ENCODE results near the gene DRGX. TPM values are rescaled to one million over a fixed set of nuclear protein-coding genes. Genes with fewer than 3 reads are reported as not detected.

The DRGX gene
- total and polyA plus RNA-seq, 7 donors, result 0.04 TPM; not detected in 6

DNA sequence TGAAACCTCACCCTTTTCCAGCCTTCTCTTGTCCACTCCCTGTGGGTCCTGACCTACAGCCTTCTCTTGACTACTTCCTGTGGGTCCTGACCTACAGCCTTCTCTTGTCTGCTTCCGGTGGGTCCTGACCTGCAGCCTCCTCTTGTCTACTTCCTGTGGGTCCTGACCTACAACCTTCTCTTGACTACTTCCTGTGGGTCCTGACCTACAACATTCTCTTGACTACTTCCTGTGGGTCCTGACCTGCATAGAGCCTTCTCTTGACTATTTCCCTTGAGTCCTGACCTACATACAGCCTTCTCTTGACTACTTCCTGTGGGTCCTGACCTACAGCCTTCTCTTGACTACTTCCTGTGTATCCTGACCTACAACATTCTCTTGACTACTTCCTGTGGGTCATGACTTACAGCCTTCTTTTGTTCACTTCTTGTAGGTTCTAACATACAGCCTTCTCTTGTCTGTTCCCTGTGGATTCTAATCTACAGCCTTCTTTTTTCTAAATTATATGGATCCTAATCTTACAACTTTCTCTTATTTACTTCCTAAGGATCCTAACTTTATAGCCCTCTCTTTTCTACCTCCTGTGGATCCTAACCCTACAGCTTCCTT, 60.4 kb downstream of the DRGX start:
- H3K36me3 ChIP-seq (ENCODE audit: insufficient read depth in 1 of 2, low read depth in 1 of 2), result no peaks in the 10 kb centered on the region
- TF ChIP-seq, protein P1, sequence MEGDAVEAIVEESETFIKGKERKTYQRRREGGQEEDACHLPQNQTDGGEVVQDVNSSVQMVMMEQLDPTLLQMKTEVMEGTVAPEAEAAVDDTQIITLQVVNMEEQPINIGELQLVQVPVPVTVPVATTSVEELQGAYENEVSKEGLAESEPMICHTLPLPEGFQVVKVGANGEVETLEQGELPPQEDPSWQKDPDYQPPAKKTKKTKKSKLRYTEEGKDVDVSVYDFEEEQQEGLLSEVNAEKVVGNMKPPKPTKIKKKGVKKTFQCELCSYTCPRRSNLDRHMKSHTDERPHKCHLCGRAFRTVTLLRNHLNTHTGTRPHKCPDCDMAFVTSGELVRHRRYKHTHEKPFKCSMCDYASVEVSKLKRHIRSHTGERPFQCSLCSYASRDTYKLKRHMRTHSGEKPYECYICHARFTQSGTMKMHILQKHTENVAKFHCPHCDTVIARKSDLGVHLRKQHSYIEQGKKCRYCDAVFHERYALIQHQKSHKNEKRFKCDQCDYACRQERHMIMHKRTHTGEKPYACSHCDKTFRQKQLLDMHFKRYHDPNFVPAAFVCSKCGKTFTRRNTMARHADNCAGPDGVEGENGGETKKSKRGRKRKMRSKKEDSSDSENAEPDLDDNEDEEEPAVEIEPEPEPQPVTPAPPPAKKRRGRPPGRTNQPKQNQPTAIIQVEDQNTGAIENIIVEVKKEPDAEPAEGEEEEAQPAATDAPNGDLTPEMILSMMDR (IDR thresholded peaks at IDR 0.05), result no peak
- no peak overlapping the region for H3K27ac ChIP-seq
- WGBS, 3 donors, result 53 to 68% (median 61%) methylated on average over 1 of the region's 1 CpG
- H3K4me1 ChIP-seq, result no peaks in the 10 kb centered on the region
- ATAC-seq, result no peak
- H3K9me3 ChIP-seq, result no peaks in the 10 kb centered on the region
- no peak for DNase-seq
- no peak overlapping the region for H3K4me3 ChIP-seq
- no peaks in the 10 kb centered on the region for H3K27me3 ChIP-seq (ENCODE audit: insufficient read depth in 3 of 3, low read length in 2 of 3)
- intact Hi-C loops (cut with DNase I), result no loop called here

DNA sequence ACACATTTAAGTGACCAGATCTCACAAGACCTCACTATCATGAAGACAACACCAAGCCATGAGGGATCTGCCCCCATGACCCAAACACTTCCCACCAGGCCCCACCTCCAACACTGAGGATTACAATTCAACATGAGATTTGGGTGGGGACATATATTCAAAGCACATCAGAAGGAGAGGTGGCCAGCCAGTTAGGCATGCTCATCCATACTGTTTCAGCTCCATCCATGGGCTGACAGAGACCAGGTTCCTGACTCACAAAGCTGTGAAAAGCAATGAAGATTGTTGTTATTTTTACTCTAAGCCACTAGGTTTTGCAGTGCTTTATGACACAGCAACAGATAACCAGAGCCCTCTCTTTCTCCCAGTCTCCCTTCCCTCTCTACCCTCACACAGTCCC, 60.9 kb downstream of the DRGX start:
- H3K27ac ChIP-seq, result no peak overlapping the region
- DNase-seq (no peak), ATAC-seq (no peak)
- TF ChIP-seq, protein P1 (IDR thresholded peaks at IDR 0.05), result no peak
- H3K36me3 ChIP-seq (ENCODE audit: insufficient read depth in 1 of 2, low read depth in 1 of 2), result no peaks in the 10 kb centered on the region
- no peaks in the 10 kb centered on the region for H3K9me3 ChIP-seq
- no peaks in the 10 kb centered on the region for H3K27me3 ChIP-seq (ENCODE audit: insufficient read depth in 3 of 3, low read length in 2 of 3)
- intact Hi-C loops (cut with DNase I), result no loop called here
- no peaks in the 10 kb centered on the region for H3K4me1 ChIP-seq
- H3K4me3 ChIP-seq, result no peak overlapping the region

DNA sequence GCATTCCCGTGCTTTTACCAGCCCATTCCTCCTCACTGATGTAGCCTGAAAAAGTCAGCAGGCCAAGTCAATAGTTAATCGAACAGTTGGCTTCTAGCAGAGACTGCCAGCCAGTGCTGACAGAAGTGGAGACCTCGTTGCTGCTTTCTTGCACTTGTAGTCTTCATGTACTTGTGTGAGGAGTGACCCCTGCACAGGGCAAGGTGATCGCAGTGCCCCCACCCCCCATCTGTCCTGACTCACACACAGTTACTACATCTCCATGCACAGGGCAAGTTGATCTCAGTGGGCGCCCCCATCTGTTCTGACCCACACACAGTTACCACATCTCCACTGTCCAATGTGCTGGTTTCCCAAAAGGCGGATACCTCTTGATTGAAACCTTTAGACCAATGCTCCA, 62.7 kb downstream of the DRGX start:
- Histone ChIP-seq H3K27ac (no peak overlapping the region), H3K27me3 (ENCODE audit: insufficient read depth in 3 of 3, low read length in 2 of 3) (no peaks in the 10 kb centered on the region), H3K4me3 (no peak overlapping the region), H3K4me1 (no peaks in the 10 kb centered on the region), H3K36me3 (ENCODE audit: insufficient read depth in 1 of 2, low read depth in 1 of 2) (no peaks in the 10 kb centered on the region), H3K9me3 (no peaks in the 10 kb centered on the region)
- intact Hi-C loops (cut with DNase I), result no loop called here
- no peak for DNase-seq
- TF ChIP-seq, protein P1 (IDR thresholded peaks at IDR 0.05), result no peak
- peak; percentile 31 to 56 (median 39) for ATAC-seq
- 77 to 88% (median 84%) methylated on average over 6 of the region's 6 CpGs for WGBS, 3 donors

DNA sequence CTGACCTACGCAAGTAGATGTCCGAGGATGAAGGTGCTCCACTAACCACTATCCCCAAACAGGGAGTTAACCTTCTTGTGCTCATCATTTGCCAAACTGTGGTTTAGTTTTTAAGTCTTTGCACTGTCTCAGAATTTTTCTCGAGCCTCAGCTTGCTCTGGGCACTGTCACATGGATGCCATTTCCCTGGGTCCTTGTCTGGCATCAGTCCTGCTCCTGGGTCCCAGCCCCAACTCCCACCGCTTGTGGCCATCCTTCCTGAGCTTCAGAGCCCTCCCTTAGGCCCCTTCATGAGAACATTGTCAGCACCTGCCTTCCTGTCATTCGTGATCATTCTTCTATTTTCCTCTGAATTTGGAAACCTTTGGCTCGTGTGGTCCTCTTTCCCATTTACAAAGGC, 63.1 kb downstream of the DRGX start:
- Histone ChIP-seq H3K9me3 (no peaks in the 10 kb centered on the region), H3K27me3 (ENCODE audit: insufficient read depth in 3 of 3, low read length in 2 of 3) (no peaks in the 10 kb centered on the region), H3K4me3 (no peak overlapping the region), H3K27ac (no peak overlapping the region), H3K36me3 (ENCODE audit: insufficient read depth in 1 of 2, low read depth in 1 of 2) (no peaks in the 10 kb centered on the region), H3K4me1 (no peaks in the 10 kb centered on the region)
- WGBS, 3 donors, result 75 to 81% (median 77%) methylated on average over 6 of the region's 6 CpGs
- ATAC-seq, result peak in 1 of 4 donors; percentile 3
- intact Hi-C loops (cut with DNase I), result no loop called here
- TF ChIP-seq, protein P1 (IDR thresholded peaks at IDR 0.05), result no peak
- no peak for DNase-seq

DNA sequence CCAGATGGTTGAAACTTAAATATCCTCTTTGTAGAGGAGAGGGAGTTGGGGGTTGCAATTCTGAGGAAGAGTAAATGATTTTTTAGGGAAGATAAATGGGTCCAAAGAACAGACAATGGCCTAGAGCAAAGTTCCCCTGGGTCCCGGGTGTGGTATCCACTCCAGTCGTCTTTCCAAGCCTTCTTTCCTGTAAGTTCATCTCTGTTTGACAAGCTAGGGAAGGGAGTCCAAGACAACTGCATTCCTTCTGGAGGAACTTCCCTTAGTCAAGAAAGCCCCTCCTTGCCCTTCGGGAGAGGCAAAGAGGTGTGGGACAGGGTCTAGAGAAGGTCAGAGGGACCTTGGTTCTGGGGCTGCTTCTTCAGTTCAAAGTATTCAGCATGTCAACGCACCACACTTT, 63.6 kb downstream of the DRGX start:
- DNase-seq (no peak), ATAC-seq (peak in 1 of 4 donors; percentile 9)
- H3K4me1 ChIP-seq, result no peaks in the 10 kb centered on the region
- TF ChIP-seq, protein P1 (IDR thresholded peaks at IDR 0.05), result no peak
- H3K36me3 ChIP-seq (ENCODE audit: insufficient read depth in 1 of 2, low read depth in 1 of 2), result peaks cover 0 to 3% of the 10 kb centered on the region in 2 donors
- H3K4me3 ChIP-seq, result no peak overlapping the region
- intact Hi-C loops (cut with DNase I), result no loop called here
- H3K9me3 ChIP-seq, result no peaks in the 10 kb centered on the region
- H3K27ac ChIP-seq, result no peak overlapping the region
- H3K27me3 ChIP-seq (ENCODE audit: insufficient read depth in 3 of 3, low read length in 2 of 3), result no peaks in the 10 kb centered on the region
- WGBS, 3 donors, result 65 to 71% (median 71%) methylated on average over 4 of the region's 4 CpGs

Data from psoas muscle (tissue), 8 donors.